B cell (primary cell): ENCODE results near the gene TMC1. TPM values are rescaled to one million over a fixed set of nuclear protein-coding genes. Genes with fewer than 3 reads are reported as not detected.

Source experiments
- ATAC-seq: fragments of 200-7000 bp; cut with Tn5 transposase; one replicate; pipeline ENCODE4 v1.10.0; 2021; ENCODE audit warnings: low read depth, mild to moderate bottlenecking, moderate number of reproducible peaks, moderate library complexity
- CTCF ChIA-PET: fragments of 350-600 bp; sonication (Branson Sonifier 250); formaldehyde crosslinking; loops from one replicate; lab custom pipeline; 2021; ENCODE audit warnings: antibody characterized with exemption, inconsistent platforms; lab: Charles Lee
- POLR2A ChIA-PET: fragments of 350-600 bp; sonication (Branson Sonifier 250); formaldehyde crosslinking; loops from one replicate; lab custom pipeline; 2021; ENCODE audit warnings: antibody characterized with exemption; lab: Charles Lee
- DNase-seq: peaks from one replicate; pipeline ENCODE4 v3.0.0; 2013
- H2AFZ ChIP-seq: 2 replicates; pipeline ENCODE4 v1.6.1; 2012; ENCODE audit warnings: mild to moderate bottlenecking, low read depth, low read length; ENCODE audit not compliant: insufficient read depth, poor library complexity, severe bottlenecking
- H3K27ac ChIP-seq, 2 donors: 1 replicate in 1 of 2; 2 replicates in 1 of 2; pipeline ENCODE4 v1.5.1; 2012 to 2013; ENCODE audit warnings: low read length in 2 of 2, mild to moderate bottlenecking in 2 of 2, moderate library complexity in 1 of 2
- H3K27me3 ChIP-seq, 4 experiments: fragments of 200-600 bp in 1 of 4; sonication (generic) in 1 of 4; replicated peaks in 1 of 4; 1 replicate in 2 of 4; 2 replicates in 2 of 4; pipeline versions ENCODE4 v1.6.1 to v1.7.0; 2013 to 2016; ENCODE audit warnings: low read length in 3 of 4, mild to moderate bottlenecking in 2 of 4, mixed read lengths in 1 of 4, moderate library complexity in 1 of 4; ENCODE audit not compliant: insufficient read depth in 4 of 4, control insufficient read depth in 3 of 4; ENCODE audit errors: control extremely low read depth in 1 of 4
- H3K36me3 ChIP-seq, 2 experiments: replicated peaks in 1 of 2; 1 replicate in 1 of 2; 2 replicates in 1 of 2; pipeline versions ENCODE4 v1.6.1 to v1.7.1; 2013; ENCODE audit warnings: low read length in 1 of 2; ENCODE audit not compliant: insufficient read depth in 2 of 2, control insufficient read depth in 1 of 2; ENCODE audit errors: control extremely low read depth in 1 of 2, extremely low read depth in 1 of 2
- H3K4me1 ChIP-seq, 2 donors: fragments of 200-600 bp in 1 of 2; sonication (generic) in 1 of 2; 1 replicate in 1 of 2; 2 replicates in 1 of 2; pipeline versions ENCODE4 v1.5.1 to v1.6.1; 2013 to 2017; ENCODE audit warnings: low read length in 2 of 2; ENCODE audit not compliant: control insufficient read depth in 2 of 2, insufficient read depth in 2 of 2
- H3K4me2 ChIP-seq: replicated peaks from 2 replicates; pipeline ENCODE3; 2012; ENCODE audit warnings: mild to moderate bottlenecking, low read depth, low read length; ENCODE audit not compliant: poor library complexity, severe bottlenecking
- H3K4me3 ChIP-seq, 5 experiments: fragments of 200-600 bp in 1 of 5; sonication (generic) in 1 of 5; 1 replicate in 3 of 5; 2 replicates in 2 of 5; pipeline versions ENCODE4 v1.5.1 to v1.7.0; 2011 to 2016; ENCODE audit warnings: low read length in 4 of 5, mild to moderate bottlenecking in 4 of 5, low read depth in 2 of 5, control low read depth in 1 of 5, moderate library complexity in 1 of 5; ENCODE audit not compliant: insufficient read depth in 1 of 5; ENCODE audit errors: control extremely low read depth in 1 of 5, extremely low read depth in 1 of 5
- H3K79me2 ChIP-seq: fragments of 200-600 bp; sonication (generic); one replicate; pipeline ENCODE4 v1.6.0; 2016; ENCODE audit warnings: low read length; ENCODE audit not compliant: control insufficient read depth, insufficient read depth
- H3K9ac ChIP-seq: fragments of 200-600 bp; sonication (generic); 2 replicates; pipeline ENCODE4 v1.6.1; 2017; ENCODE audit warnings: mild to moderate bottlenecking, low read length, moderate library complexity
- H3K9me3 ChIP-seq, 3 donors: one replicate each; pipeline versions ENCODE4 v1.6.1 to v1.7.1; 2013; ENCODE audit warnings: low read length in 2 of 3; ENCODE audit not compliant: control insufficient read depth in 2 of 3, insufficient read depth in 1 of 3; ENCODE audit errors: control extremely low read depth in 1 of 3
- H4K20me1 ChIP-seq: 2 replicates; pipeline ENCODE4 v1.6.0; 2012; ENCODE audit warnings: mild to moderate bottlenecking, low read length; ENCODE audit not compliant: insufficient read depth, control insufficient read depth, poor library complexity, severe bottlenecking
- H3K27ac Mint-ChIP-seq: one replicate; pipeline ENCODE4 v1.8.0; 2021; ENCODE audit warnings: mixed read lengths
- H3K27me3 Mint-ChIP-seq: one replicate; pipeline ENCODE4 v1.8.0; 2021; ENCODE audit warnings: mixed read lengths
- H3K4me1 Mint-ChIP-seq: one replicate; pipeline ENCODE4 v1.8.0; 2021; ENCODE audit warnings: mixed read lengths
- H3K4me3 Mint-ChIP-seq: one replicate; pipeline ENCODE4 v1.8.0; 2021; ENCODE audit warnings: mixed read lengths
- H3K9me3 Mint-ChIP-seq: one replicate; pipeline ENCODE4 v1.8.0; 2022; ENCODE audit warnings: mixed read lengths; ENCODE audit not compliant: insufficient read depth
- CTCF ChIP-seq: fragments of 200-600 bp; IDR thresholded peaks from one replicate; pipeline ENCODE4 v1.8.0; 2022; ENCODE audit warnings: antibody characterized with exemption, mild to moderate bottlenecking
- EZH2 ChIP-seq: IDR thresholded peaks from 2 replicates; pipeline ENCODE4 v1.6.1; 2012; ENCODE audit warnings: borderline replicate concordance, low read depth, mild to moderate bottlenecking, moderate library complexity, low read length; ENCODE audit not compliant: insufficient read depth, poor library complexity, severe bottlenecking
- WGBS: methylation state at CpG from one replicate; pipeline ENCODE4 v1.1.5; 2013; ENCODE audit warnings: missing lambda C conversion rate; ENCODE audit not compliant: insufficient coverage; 5-methylcytosine and 5-hydroxymethylcytosine counted together
- intact Hi-C: fragments of 100-400 bp; cut with micrococcal nuclease; formaldehyde crosslinking; loops from one replicate; pipeline ENCODE4 v1.10.0; 2022
- polyA plus RNA-seq: library from polyadenylated mRNA; depleted of rRNA; stranded (reverse); fragments of >200 nt; gene quantifications from 2 replicates; pipeline ENCODE4 v1.2.3, GENCODE V29; 2012
- total RNA-seq, 2 donors: library from RNA; stranded (reverse); fragments of 120-200 nt in 1 of 2; gene quantifications; 1 replicate in 1 of 2; 2 replicates in 1 of 2; pipeline versions ENCODE4 v1.2.3 to v1.2.4, GENCODE V29; 2013 to 2022

TMC1 gene
- total and polyA plus RNA-seq, 2 donors (not counting 1 experiment from before 2014, with no cell fraction given): not detected

DNA sequence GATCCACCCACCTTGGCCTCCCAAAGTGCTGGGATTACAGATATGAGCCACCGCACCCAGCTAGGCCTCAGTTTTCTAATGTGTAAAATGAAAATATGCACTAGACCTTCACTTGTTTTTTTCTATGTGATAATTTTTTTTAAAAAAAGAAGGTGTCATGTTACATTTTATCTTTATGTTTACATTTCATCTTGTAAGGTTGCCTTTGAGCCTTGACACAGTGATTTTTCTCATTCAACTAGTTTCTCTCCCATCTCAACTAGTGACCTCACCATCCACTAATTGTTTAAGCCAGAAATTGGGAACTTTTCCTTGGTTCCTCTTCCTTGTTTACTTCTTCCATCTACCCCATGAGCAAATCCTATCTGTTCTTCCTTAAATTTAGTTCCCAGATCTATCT is 21.5 kb downstream of the TMC1 start:
- no peaks in the 10 kb centered on the region for H3K4me1 Mint-ChIP-seq
- H2AFZ ChIP-seq: no peak overlapping the region
- no peak overlapping the region for H3K4me3 Mint-ChIP-seq
- WGBS: no CpG with 5 or more reads among the region's 1 CpG
- TF ChIP-seq EZH2 (no peak), CTCF (no peak)
- H3K9me3 Mint-ChIP-seq: no peaks in the 10 kb centered on the region
- DNase-seq: no peak
- H3K4me2 ChIP-seq: no peak overlapping the region
- no peaks in the 10 kb centered on the region for H4K20me1 ChIP-seq
- ChIA-PET POLR2A (no interaction called here), CTCF (no interaction called here)
- H3K27me3 ChIP-seq: no peaks in the 10 kb centered on the region
- peaks cover 6% of the 10 kb centered on the region for H3K27me3 Mint-ChIP-seq
- H3K9ac ChIP-seq: no peak overlapping the region
- H3K79me2 ChIP-seq: no peaks in the 10 kb centered on the region
- no peak overlapping the region for H3K27ac ChIP-seq
- intact Hi-C loops: no loop called here
- no peak for ATAC-seq
- H3K9me3 ChIP-seq: no peaks in the 10 kb centered on the region
- no peak overlapping the region for H3K4me3 ChIP-seq
- H3K4me1 ChIP-seq: no peaks in the 10 kb centered on the region
- no peak overlapping the region for H3K27ac Mint-ChIP-seq
- H3K36me3 ChIP-seq: no peaks in the 10 kb centered on the region

- ChIA-PET CTCF (no interaction called here), POLR2A (no interaction called here)
- WGBS: no CpG with 5 or more reads among the region's 2 CpGs
- Histone ChIP-seq H4K20me1 (no peaks in the 10 kb centered on the region), H3K4me3 (no peak overlapping the region), H3K27me3 (no peaks in the 10 kb centered on the region), H3K36me3 (no peaks in the 10 kb centered on the region), H3K4me2 (no peak overlapping the region), H3K9ac (no peak overlapping the region), H3K79me2 (no peaks in the 10 kb centered on the region), H2AFZ (no peak overlapping the region), H3K4me1 (no peaks in the 10 kb centered on the region), H3K27ac (no peak overlapping the region), H3K9me3 (no peaks in the 10 kb centered on the region)
- ATAC-seq (no peak), DNase-seq (no peak)
- TF ChIP-seq CTCF (no peak), EZH2 (no peak)
- Mint-ChIP-seq H3K27ac (no peak overlapping the region), H3K27me3 (peaks cover 2% of the 10 kb centered on the region), H3K4me3 (no peak overlapping the region), H3K9me3 (no peaks in the 10 kb centered on the region), H3K4me1 (no peaks in the 10 kb centered on the region)
- intact Hi-C loops: no loop called here
Measured at GRCh38 chr9:72551306-72551705, 29.9 kb downstream of the TMC1 start.
